ENCODE measurements around the gene PHKG2. TPM values are rescaled to one million over a fixed set of nuclear protein-coding genes. Genes with fewer than 3 reads are reported as not detected.

PHKG2 gene
- total RNA-seq, 4 donors from 2014 or later = 22.4 to 25.8 (median 23.5) TPM

GRCh38 chr16:30711712-30712111 lies 36.5 kb upstream of the PHKG2 start:
- peaks cover 0 to 2% (median 0%) of the 10 kb centered on the region in 4 donors for H3K4me1 ChIP-seq
- H3K9me3 ChIP-seq = no peaks in the 10 kb centered on the region
- no peak for TF ChIP-seq EP300 (IDR thresholded peaks at IDR 0.05)
- TF ChIP-seq POLR2A (IDR thresholded peaks at IDR 0.05; ENCODE audit: low read depth) = no peak
- no peak for TF ChIP-seq POLR2AphosphoS5 (IDR thresholded peaks at IDR 0.05)
- intact Hi-C loops (cut with DNase I) = no loop called here
- WGBS = 88% methylated on average over 1 of the region's 1 CpG
- H3K4me3 ChIP-seq = no peak overlapping the region
- no peak for DNase-seq (ENCODE audit: extremely low spot score)
- H3K27ac ChIP-seq (replicated peaks in 1 of 4) = no peak overlapping the region
- no peaks in the 10 kb centered on the region for H3K27me3 ChIP-seq
- H3K36me3 ChIP-seq = peaks cover 97 to 100% (median 99%) of the 10 kb centered on the region in 4 donors

- peaks cover 0 to 3% (median 0%) of the 10 kb centered on the region in 4 donors for H3K4me1 ChIP-seq
- intact Hi-C loops (cut with DNase I) = no loop called here
- DNase-seq (ENCODE audit: extremely low spot score) = no peak
- H3K27me3 ChIP-seq = no peaks in the 10 kb centered on the region
- H3K27ac ChIP-seq (replicated peaks in 1 of 4) = peak overlapping the region in 1 of 4 donors; percentile 13
- TF ChIP-seq EP300 (IDR thresholded peaks at IDR 0.05) = no peak
- no peak for TF ChIP-seq POLR2A (IDR thresholded peaks at IDR 0.05; ENCODE audit: low read depth)
- no peak for TF ChIP-seq CTCF (IDR thresholded peaks at IDR 0.05)
- no peak for TF ChIP-seq POLR2AphosphoS5 (IDR thresholded peaks at IDR 0.05)
- no peaks in the 10 kb centered on the region for H3K9me3 ChIP-seq
- no peak overlapping the region for H3K4me3 ChIP-seq
- 83% methylated on average over 17 of the region's 17 CpGs for WGBS
- H3K36me3 ChIP-seq = peaks cover 89 to 100% (median 97%) of the 10 kb centered on the region in 4 donors
Measured at GRCh38 chr16:30715750-30716445, 32.3 kb upstream of the PHKG2 start.

- no peaks in the 10 kb centered on the region for H3K9me3 ChIP-seq
- WGBS = 95% methylated on average over 11 of the region's 11 CpGs
- H3K4me3 ChIP-seq = no peak overlapping the region
- peaks cover 86 to 100% (median 98%) of the 10 kb centered on the region in 4 donors for H3K36me3 ChIP-seq
- DNase-seq (ENCODE audit: extremely low spot score) = no peak
- TF ChIP-seq POLR2AphosphoS5 (IDR thresholded peaks at IDR 0.05) (no peak), POLR2A (IDR thresholded peaks at IDR 0.05; ENCODE audit: low read depth) (no peak), CTCF (IDR thresholded peaks at IDR 0.05) (no peak), EP300 (IDR thresholded peaks at IDR 0.05) (no peak)
- H3K27ac ChIP-seq (replicated peaks in 1 of 4) = no peak overlapping the region
- peaks cover 0 to 5% (median 2%) of the 10 kb centered on the region in 4 donors for H3K4me1 ChIP-seq
- intact Hi-C loops (cut with DNase I) = no loop called here
- H3K27me3 ChIP-seq = no peaks in the 10 kb centered on the region
Measured at GRCh38 chr16:30720086-30720485, 28.1 kb upstream of the PHKG2 start.

GRCh38 chr16:30720694-30721093 lies 27.5 kb upstream of the PHKG2 start:
- no peak overlapping the region for H3K4me3 ChIP-seq
- DNase-seq (ENCODE audit: extremely low spot score) = no peak

More at GRCh38 chr16:30720694-30721093, 27.5 kb upstream of the PHKG2 start:
- intact Hi-C loops (cut with DNase I) = no loop called here
- Histone ChIP-seq H3K4me1 (peaks cover 0 to 5% (median 2%) of the 10 kb centered on the region in 4 donors), H3K36me3 (peaks cover 84 to 100% (median 99%) of the 10 kb centered on the region in 4 donors), H3K9me3 (no peaks in the 10 kb centered on the region), H3K27ac (replicated peaks in 1 of 4) (no peak overlapping the region), H3K27me3 (no peaks in the 10 kb centered on the region)
- WGBS = 87% methylated on average over 8 of the region's 9 CpGs
- TF ChIP-seq POLR2AphosphoS5 (IDR thresholded peaks at IDR 0.05) = no peak
- TF ChIP-seq POLR2A (IDR thresholded peaks at IDR 0.05; ENCODE audit: low read depth) = no peak
- TF ChIP-seq EP300 (IDR thresholded peaks at IDR 0.05) = no peak
- TF ChIP-seq CTCF (IDR thresholded peaks at IDR 0.05) = no peak

Measured in esophagus muscularis mucosa (tissue), 4 donors.